Adrenal gland (tissue), 12 donors: ENCODE results near the gene MARCKS. TPM values are rescaled to one million over a fixed set of nuclear protein-coding genes. Genes with fewer than 3 reads are reported as not detected.

Experiments used
- DNase-seq, 7 donors: peaks; one replicate each; pipeline ENCODE4 v3.0.0-alpha.2; 2019 to 2020
- H3K27ac ChIP-seq, 5 donors: fragments of 200-600 bp; sonication (generic) in 4 of 5; 1 replicate in 3 of 5; 2 replicates in 2 of 5; pipeline versions ENCODE4 v1.5.1 to v1.8.0; 2016 to 2020; ENCODE audit warnings: mild to moderate bottlenecking in 1 of 5
- H3K27me3 ChIP-seq: fragments of 200-600 bp; 2 replicates; pipeline ENCODE4 v1.8.0; 2021
- H3K36me3 ChIP-seq, 2 donors: fragments of 200-600 bp; replicated peaks in 1 of 2; 1 replicate in 1 of 2; 2 replicates in 1 of 2; pipeline versions ENCODE4 v1.5.1 to v1.8.0; 2018 to 2022
- H3K4me1 ChIP-seq, 2 donors: fragments of 200-600 bp; replicated peaks in 1 of 2; 1 replicate in 1 of 2; 2 replicates in 1 of 2; pipeline versions ENCODE4 v1.5.1 to v1.8.0; 2018 to 2021
- H3K4me3 ChIP-seq, 4 donors: fragments of 200-600 bp; sonication (generic) in 3 of 4; one replicate each; pipeline ENCODE4 v1.5.1; 2016 to 2018
- H3K9me3 ChIP-seq, 3 donors: fragments of 200-600 bp; sonication (generic) in 1 of 3; replicated peaks in 1 of 3; 1 replicate in 2 of 3; 2 replicates in 1 of 3; pipeline versions ENCODE4 v1.5.1 to v1.8.0; 2016 to 2021
- CTCF ChIP-seq, 6 experiments: fragments of 450-650 bp in 4 of 6; fragments of 200-600 bp in 2 of 6; sonication (generic) in 1 of 6; IDR thresholded peaks; 1 replicate in 5 of 6; 2 replicates in 1 of 6; pipeline versions ENCODE4 v1.5.1 to v1.8.0; 2016 to 2021; ENCODE audit warnings: antibody characterized with exemption in 6 of 6, mild to moderate bottlenecking in 2 of 6, moderate library complexity in 1 of 6
- POLR2A ChIP-seq, 2 donors: fragments of 450-650 bp; IDR thresholded peaks; one replicate each; pipeline ENCODE4 v1.6.1; 2017; ENCODE audit warnings: antibody characterized with exemption in 2 of 2, mild to moderate bottlenecking in 2 of 2, moderate library complexity in 1 of 2
- WGBS, 4 donors: extraction: QIAGEN DNeasy Blood & Tissue Kit in 2 of 4; methylation state at CpG; one replicate each; pipeline versions ENCODE4 v1.1.5 to v1.1.7; 2013 to 2017; 5-methylcytosine and 5-hydroxymethylcytosine counted together
- intact Hi-C, 2 donors: fragments of 100-400 bp; cut with DNase I; formaldehyde crosslinking; loops; one replicate each; pipeline versions ENCODE4 v1.14.1 to v1.15.0; 2022 to 2023
- polyA plus RNA-seq, 3 donors: library from polyadenylated mRNA; stranded (reverse); fragments of 200-250 nt in 2 of 3; fragments of 350-450 nt in 1 of 3; fragmentation: Illumina TruSeq in 1 of 3; extraction: RNeasy Lipid Tissue Mini Kit (QIAGEN cat#74804) in 1 of 3; gene quantifications; one replicate each; pipeline ENCODE4 v1.2.3, GENCODE V29; 2013 to 2014
- total RNA-seq, 9 donors: library from RNA; depleted of rRNA in 4 of 9; stranded (reverse); fragments of >200 nt in 4 of 9; fragments of 120-200 nt in 1 of 9; fragmentation: NEBNext Ultra II Directional in 1 of 9; extraction: Animal tissue kit (Norgen Biotek cat#: 25700) in 1 of 9; gene quantifications; one replicate each; pipeline versions ENCODE4 v1.1.0 to v1.2.4, GENCODE V29; 2013 to 2023
- donor health status: healthy with polysubstance abuse.
- donor health status: Bipolar disorder and iron deficiency.
- donor health status: DM: yes; HTN: yes; CAD: no.
- donor health status: DM: no; HTN: no; CAD: no.
- donor health status: DM: no; HTN: no; CAD: no.
- donor health status: DM: yes; HTN: yes; CAD: no.

Gene MARCKS
- total and polyA plus RNA-seq, 12 donors: 8.7 to 71.3 (median 41.1) TPM

- no peaks in the 10 kb centered on the region for H3K4me1 ChIP-seq
- H3K36me3 ChIP-seq: no peaks in the 10 kb centered on the region
- no peak for DNase-seq
- intact Hi-C loops: no loop called here
- H3K9me3 ChIP-seq: no peaks in the 10 kb centered on the region
- TF ChIP-seq CTCF (IDR thresholded peaks at IDR 0.05): no peak
- no peak for TF ChIP-seq POLR2A (IDR thresholded peaks at IDR 0.05)
- H3K27ac ChIP-seq: no peak overlapping the region
- H3K27me3 ChIP-seq: no peaks in the 10 kb centered on the region
- 75 to 90% (median 81%) methylated on average over 1 of the region's 1 CpG for WGBS, 4 donors
- H3K4me3 ChIP-seq: no peak overlapping the region
These were observed 38.6 kb upstream of the MARCKS start for GRCh38 chr6:113818578-113818977.

- no peak for DNase-seq
- Histone ChIP-seq H3K27ac (no peak overlapping the region), H3K9me3 (no peaks in the 10 kb centered on the region), H3K27me3 (no peaks in the 10 kb centered on the region), H3K36me3 (no peaks in the 10 kb centered on the region), H3K4me3 (no peak overlapping the region), H3K4me1 (no peaks in the 10 kb centered on the region)
- WGBS, 4 donors: 51 to 64% (median 63%) methylated on average over 2 of the region's 2 CpGs
- no peak for TF ChIP-seq CTCF (IDR thresholded peaks at IDR 0.05)
- TF ChIP-seq POLR2A (IDR thresholded peaks at IDR 0.05): no peak
- intact Hi-C loops: no loop called here
These were observed 37.8 kb upstream of the MARCKS start for GRCh38 chr6:113819169-113819830.

GRCh38 chr6:113820761-113821160 is 36.4 kb upstream of the MARCKS start:
- Histone ChIP-seq H3K27ac (no peak overlapping the region), H3K27me3 (no peaks in the 10 kb centered on the region), H3K4me1 (no peaks in the 10 kb centered on the region), H3K4me3 (no peak overlapping the region), H3K36me3 (no peaks in the 10 kb centered on the region), H3K9me3 (no peaks in the 10 kb centered on the region)
- 90 to 97% (median 91%) methylated on average over 5 of the region's 5 CpGs for WGBS, 4 donors
- TF ChIP-seq CTCF (IDR thresholded peaks at IDR 0.05) (no peak), POLR2A (IDR thresholded peaks at IDR 0.05) (no peak)
- no peak for DNase-seq
- intact Hi-C loops: no loop called here

GRCh38 chr6:113821445-113821844 is 35.7 kb upstream of the MARCKS start:
- H3K27me3 ChIP-seq: no peaks in the 10 kb centered on the region
- H3K4me3 ChIP-seq: no peak overlapping the region
- TF ChIP-seq CTCF (IDR thresholded peaks at IDR 0.05): no peak
- no peak for TF ChIP-seq POLR2A (IDR thresholded peaks at IDR 0.05)
- no peaks in the 10 kb centered on the region for H3K9me3 ChIP-seq
- H3K4me1 ChIP-seq: no peaks in the 10 kb centered on the region
- no peaks in the 10 kb centered on the region for H3K36me3 ChIP-seq
- intact Hi-C loops: no loop called here
- 85 to 90% (median 88%) methylated on average over 3 of the region's 3 CpGs for WGBS, 4 donors
- H3K27ac ChIP-seq: no peak overlapping the region
- no peak for DNase-seq
